Mucosa of rectum (tissue), 2 donors: ENCODE data around the gene DUSP11.
A peak's percentile ranks its signal among the peaks of the same experiment; 100 is the strongest.
"Not testable (repeated sequence)": the region's sequence is repeated elsewhere in the genome, so short reads cannot be mapped to it uniquely, and the experiment has no call there.

Source experiments
- H3K27ac ChIP-seq, 2 donors: one replicate each; pipeline ENCODE4 v1.7.0; 2013; ENCODE audit warnings: inconsistent platforms in 2 of 2, low read depth in 2 of 2, low read length in 2 of 2
- H3K27me3 ChIP-seq, 2 donors: one replicate each; pipeline ENCODE4 v1.7.0; 2013; ENCODE audit warnings: low read length in 2 of 2; ENCODE audit not compliant: control insufficient read depth in 2 of 2, insufficient read depth in 2 of 2
- H3K36me3 ChIP-seq, 2 donors: one replicate each; pipeline ENCODE4 v1.7.0; 2013; ENCODE audit warnings: low read length in 2 of 2; ENCODE audit not compliant: control insufficient read depth in 2 of 2, insufficient read depth in 2 of 2
- H3K4me1 ChIP-seq, 2 donors: one replicate each; pipeline ENCODE4 v1.7.0; 2013; ENCODE audit warnings: low read length in 2 of 2, mild to moderate bottlenecking in 1 of 2; ENCODE audit not compliant: control insufficient read depth in 2 of 2, insufficient read depth in 2 of 2
- H3K4me3 ChIP-seq, 2 donors: one replicate each; pipeline ENCODE4 v1.7.0; 2013; ENCODE audit warnings: low read length in 2 of 2
- H3K9ac ChIP-seq, 2 donors: one replicate each; pipeline ENCODE4 v1.7.0; 2013; ENCODE audit warnings: low read length in 2 of 2, low read depth in 1 of 2, mild to moderate bottlenecking in 1 of 2
- H3K9me3 ChIP-seq, 2 donors: one replicate each; pipeline ENCODE4 v1.7.0; 2013; ENCODE audit warnings: low read length in 2 of 2; ENCODE audit not compliant: control insufficient read depth in 2 of 2
- donor health status: healthy.
- donor health status: Normal muscosa, but diverticular disease.

DUSP11 gene

GRCh38 chr2:73728043-73728442, 51.9 kb downstream of the DUSP11 start:
- H3K9me3 ChIP-seq: no peaks in the 10 kb centered on the region
- H3K36me3 ChIP-seq: peaks cover 27 to 36% of the 10 kb centered on the region in 2 donors
- H3K4me1 ChIP-seq: no peaks in the 10 kb centered on the region
- H3K27ac ChIP-seq: no peak overlapping the region
- no peaks in the 10 kb centered on the region for H3K27me3 ChIP-seq
- no peak overlapping the region for H3K9ac ChIP-seq
- H3K4me3 ChIP-seq: no peak overlapping the region

GRCh38 chr2:73726657-73727056, 53.2 kb downstream of the DUSP11 start:
- not testable (repeated sequence) for H3K4me1 ChIP-seq, H3K9me3 ChIP-seq, H3K27ac ChIP-seq, H3K9ac ChIP-seq, H3K4me3 ChIP-seq, H3K27me3 ChIP-seq
- peaks cover 18 to 24% of the 10 kb centered on the region in 2 donors for H3K36me3 ChIP-seq

- Histone ChIP-seq H3K9ac (no peak overlapping the region), H3K36me3 (no peaks in the 10 kb centered on the region), H3K9me3 (no peaks in the 10 kb centered on the region), H3K4me3 (no peak overlapping the region), H3K27me3 (no peaks in the 10 kb centered on the region), H3K4me1 (peaks cover 3 to 5% of the 10 kb centered on the region in 2 donors), H3K27ac (no peak overlapping the region)
Measured at GRCh38 chr2:73718851-73719621, 60.9 kb downstream of the DUSP11 start.

GRCh38 chr2:73718421-73718820, 61.5 kb downstream of the DUSP11 start:
- no peaks in the 10 kb centered on the region for H3K9me3 ChIP-seq
- H3K36me3 ChIP-seq: no peaks in the 10 kb centered on the region
- peaks cover 3 to 5% of the 10 kb centered on the region in 2 donors for H3K4me1 ChIP-seq
- H3K27me3 ChIP-seq: no peaks in the 10 kb centered on the region
- no peak overlapping the region for H3K4me3 ChIP-seq
- H3K9ac ChIP-seq: no peak overlapping the region
- no peak overlapping the region for H3K27ac ChIP-seq

GRCh38 chr2:73717695-73718094, 62.2 kb downstream of the DUSP11 start:
- peak overlapping the region in 1 of 2 donors; percentile 29 for H3K27ac ChIP-seq
- not testable (repeated sequence) for H3K36me3 ChIP-seq, H3K27me3 ChIP-seq, H3K4me3 ChIP-seq, H3K9me3 ChIP-seq, H3K9ac ChIP-seq, H3K4me1 ChIP-seq

- H3K27ac ChIP-seq: peak overlapping the region; percentile 26 to 29
Measured at GRCh38 chr2:73717251-73717606, 62.7 kb downstream of the DUSP11 start.

GRCh38 chr2:73716543-73717250, 63.2 kb downstream of the DUSP11 start:
- Histone ChIP-seq H3K9ac (peak overlapping the region in 1 of 2 donors; percentile 13), H3K9me3 (no peaks in the 10 kb centered on the region), H3K27me3 (no peaks in the 10 kb centered on the region), H3K36me3 (no peaks in the 10 kb centered on the region), H3K4me1 (peaks cover 3 to 5% of the 10 kb centered on the region in 2 donors), H3K4me3 (peak overlapping the region in 1 of 2 donors; percentile 5), H3K27ac (peak overlapping the region; percentile 29 to 38)

More at GRCh38 chr2:73717251-73717606, 62.7 kb downstream of the DUSP11 start:
- Histone ChIP-seq H3K9me3 (no peaks in the 10 kb centered on the region), H3K9ac (no peak overlapping the region), H3K4me3 (no peak overlapping the region), H3K36me3 (no peaks in the 10 kb centered on the region), H3K4me1 (peaks cover 3 to 5% of the 10 kb centered on the region in 2 donors), H3K27me3 (no peaks in the 10 kb centered on the region)

GRCh38 chr2:73714091-73714490, 65.8 kb downstream of the DUSP11 start:
- H3K9ac ChIP-seq: no peak overlapping the region
- H3K4me3 ChIP-seq: no peak overlapping the region
- H3K9me3 ChIP-seq: no peaks in the 10 kb centered on the region
- H3K27ac ChIP-seq: no peak overlapping the region
- H3K27me3 ChIP-seq: no peaks in the 10 kb centered on the region
- no peaks in the 10 kb centered on the region for H3K36me3 ChIP-seq
- peaks cover 3 to 6% of the 10 kb centered on the region in 2 donors for H3K4me1 ChIP-seq
